ENCODE results near the gene SPAG16. TPM values are rescaled to one million over a fixed set of nuclear protein-coding genes. Genes with fewer than 3 reads are reported as not detected.

SPAG16 gene
- total and polyA plus RNA-seq, 2 donors from 2014 or later = 35.9 to 38.5 TPM

DNA sequence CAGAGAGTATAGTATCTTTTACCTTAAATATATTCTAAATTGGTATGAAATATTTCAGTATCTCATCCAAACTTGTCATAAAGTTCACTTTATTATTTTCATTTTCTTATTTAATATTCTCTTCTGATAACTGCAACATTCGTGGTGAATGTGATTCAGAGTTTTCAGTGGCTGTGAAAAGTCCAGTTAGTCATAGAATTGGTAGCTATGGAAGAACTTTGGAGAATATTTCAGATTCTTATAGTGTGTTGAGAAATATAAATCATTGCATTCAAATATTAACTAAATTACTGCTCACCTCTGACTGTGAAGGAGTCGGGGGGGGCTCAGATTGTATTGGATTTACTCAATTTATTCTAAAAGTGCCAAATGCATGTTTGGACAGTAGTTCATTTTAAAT, 948.0 kb downstream of the SPAG16 start:
- no peaks in the 10 kb centered on the region for H3K27me3 ChIP-seq (ENCODE audit: control insufficient read depth, insufficient read depth, low read length)
- H3K9ac ChIP-seq (ENCODE audit: low read length in 3 of 3) = no peak overlapping the region
- H3K36me3 ChIP-seq (ENCODE audit: control insufficient read depth in 2 of 3, insufficient read depth in 3 of 3, low read length in 3 of 3) = no peaks in the 10 kb centered on the region
- H3K4me1 ChIP-seq (ENCODE audit: control insufficient read depth in 2 of 3, insufficient read depth in 2 of 3, low read depth in 1 of 3, low read length in 3 of 3) = no peaks in the 10 kb centered on the region
- intact Hi-C loops (cut with DNase I) = no loop called here
- DNase-seq = no peak
- H3K9me3 ChIP-seq (ENCODE audit: control insufficient read depth in 2 of 3, insufficient read depth in 1 of 3, low read length in 3 of 3) = no peaks in the 10 kb centered on the region
- TF ChIP-seq, protein P1, sequence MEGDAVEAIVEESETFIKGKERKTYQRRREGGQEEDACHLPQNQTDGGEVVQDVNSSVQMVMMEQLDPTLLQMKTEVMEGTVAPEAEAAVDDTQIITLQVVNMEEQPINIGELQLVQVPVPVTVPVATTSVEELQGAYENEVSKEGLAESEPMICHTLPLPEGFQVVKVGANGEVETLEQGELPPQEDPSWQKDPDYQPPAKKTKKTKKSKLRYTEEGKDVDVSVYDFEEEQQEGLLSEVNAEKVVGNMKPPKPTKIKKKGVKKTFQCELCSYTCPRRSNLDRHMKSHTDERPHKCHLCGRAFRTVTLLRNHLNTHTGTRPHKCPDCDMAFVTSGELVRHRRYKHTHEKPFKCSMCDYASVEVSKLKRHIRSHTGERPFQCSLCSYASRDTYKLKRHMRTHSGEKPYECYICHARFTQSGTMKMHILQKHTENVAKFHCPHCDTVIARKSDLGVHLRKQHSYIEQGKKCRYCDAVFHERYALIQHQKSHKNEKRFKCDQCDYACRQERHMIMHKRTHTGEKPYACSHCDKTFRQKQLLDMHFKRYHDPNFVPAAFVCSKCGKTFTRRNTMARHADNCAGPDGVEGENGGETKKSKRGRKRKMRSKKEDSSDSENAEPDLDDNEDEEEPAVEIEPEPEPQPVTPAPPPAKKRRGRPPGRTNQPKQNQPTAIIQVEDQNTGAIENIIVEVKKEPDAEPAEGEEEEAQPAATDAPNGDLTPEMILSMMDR (IDR thresholded peaks at IDR 0.05; ENCODE audit: borderline replicate concordance, extremely low read depth, insufficient read depth) = no peak
- H3K4me3 ChIP-seq (ENCODE audit: low read length in 3 of 3) = no peak overlapping the region
- no peak overlapping the region for H3K27ac ChIP-seq (ENCODE audit: low read depth in 2 of 2, low read length in 2 of 2)
- FAIRE-seq = no peak

DNA sequence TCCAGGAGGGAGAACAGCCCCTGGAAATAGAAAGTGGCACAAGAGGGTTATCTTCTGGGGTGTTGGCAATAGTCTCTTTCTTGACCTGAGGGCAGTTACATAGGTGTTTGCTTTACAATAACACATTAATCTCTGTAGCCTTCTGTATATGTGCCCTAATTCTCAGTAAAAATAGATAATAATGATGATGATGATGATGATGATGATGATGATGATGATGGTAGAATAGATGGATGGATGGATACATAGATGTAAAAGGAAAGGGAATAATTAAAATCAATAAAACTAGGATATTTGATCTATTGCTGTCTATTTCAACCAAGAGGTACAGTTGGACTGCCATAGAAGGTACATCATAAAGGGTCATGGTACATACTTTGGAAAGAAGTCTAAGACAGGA, 948.9 kb downstream of the SPAG16 start:
- Histone ChIP-seq H3K4me3 (ENCODE audit: low read length in 3 of 3) (no peak overlapping the region), H3K4me1 (ENCODE audit: control insufficient read depth in 2 of 3, insufficient read depth in 2 of 3, low read depth in 1 of 3, low read length in 3 of 3) (no peaks in the 10 kb centered on the region), H3K36me3 (ENCODE audit: control insufficient read depth in 2 of 3, insufficient read depth in 3 of 3, low read length in 3 of 3) (no peaks in the 10 kb centered on the region), H3K9ac (ENCODE audit: low read length in 3 of 3) (no peak overlapping the region), H3K27ac (ENCODE audit: low read depth in 2 of 2, low read length in 2 of 2) (no peak overlapping the region), H3K9me3 (ENCODE audit: control insufficient read depth in 2 of 3, insufficient read depth in 1 of 3, low read length in 3 of 3) (no peaks in the 10 kb centered on the region), H3K27me3 (ENCODE audit: control insufficient read depth, insufficient read depth, low read length) (no peaks in the 10 kb centered on the region)
- FAIRE-seq (no peak), DNase-seq (no peak)
- intact Hi-C loops (cut with DNase I) = no loop called here
- TF ChIP-seq, protein P1 (IDR thresholded peaks at IDR 0.05; ENCODE audit: borderline replicate concordance, extremely low read depth, insufficient read depth) = no peak

DNA sequence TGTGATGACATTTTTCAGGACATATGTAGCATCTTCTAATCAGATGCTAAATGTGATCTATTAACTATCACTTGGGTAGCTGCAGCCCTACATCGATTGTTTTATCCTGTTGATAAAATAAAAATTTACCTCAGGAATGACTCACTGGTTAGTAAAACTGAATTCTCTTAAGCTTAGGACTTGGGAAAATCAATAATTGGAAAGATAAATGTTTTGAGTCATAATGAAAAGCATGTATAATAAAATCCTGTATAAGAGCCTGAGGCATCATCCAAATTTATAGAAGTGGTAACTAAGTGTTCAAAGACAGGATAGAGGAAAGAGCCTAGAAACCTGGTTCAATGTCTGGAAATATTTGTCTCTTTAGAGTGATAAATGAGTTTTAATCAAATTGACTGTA, 958.5 kb downstream of the SPAG16 start:
- DNase-seq (no peak), FAIRE-seq (no peak)
- intact Hi-C loops (cut with DNase I) = no loop called here
- H3K36me3 ChIP-seq (ENCODE audit: control insufficient read depth in 2 of 3, insufficient read depth in 3 of 3, low read length in 3 of 3) = no peaks in the 10 kb centered on the region
- no peak overlapping the region for H3K4me3 ChIP-seq (ENCODE audit: low read length in 3 of 3)
- no peaks in the 10 kb centered on the region for H3K27me3 ChIP-seq (ENCODE audit: control insufficient read depth, insufficient read depth, low read length)
- H3K27ac ChIP-seq (ENCODE audit: low read depth in 2 of 2, low read length in 2 of 2) = no peak overlapping the region
- TF ChIP-seq, protein P1 (IDR thresholded peaks at IDR 0.05; ENCODE audit: borderline replicate concordance, extremely low read depth, insufficient read depth) = no peak
- no peak overlapping the region for H3K9ac ChIP-seq (ENCODE audit: low read length in 3 of 3)
- H3K4me1 ChIP-seq (ENCODE audit: control insufficient read depth in 2 of 3, insufficient read depth in 2 of 3, low read depth in 1 of 3, low read length in 3 of 3) = no peaks in the 10 kb centered on the region
- no peaks in the 10 kb centered on the region for H3K9me3 ChIP-seq (ENCODE audit: control insufficient read depth in 2 of 3, insufficient read depth in 1 of 3, low read length in 3 of 3)

DNA sequence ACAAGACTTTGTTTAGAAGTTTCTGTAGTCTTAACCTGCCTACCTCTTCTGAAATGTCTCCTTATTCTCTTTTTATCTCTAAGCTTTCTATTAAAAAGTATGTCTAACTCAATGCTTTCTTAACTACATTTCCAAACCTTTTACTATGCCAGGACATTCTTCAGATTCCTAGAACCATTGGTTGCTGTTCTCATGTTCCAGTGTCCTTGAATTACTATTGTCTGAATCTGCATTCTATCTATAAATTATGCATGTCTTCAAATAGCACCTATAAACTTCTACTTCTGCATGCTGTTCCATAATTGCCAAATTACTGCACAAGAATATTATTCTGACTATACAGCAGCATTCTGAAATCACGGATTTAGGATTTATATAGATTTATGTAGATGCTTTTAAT, 960.6 kb downstream of the SPAG16 start:
- no peak overlapping the region for H3K27ac ChIP-seq (ENCODE audit: low read depth in 2 of 2, low read length in 2 of 2)
- no peaks in the 10 kb centered on the region for H3K36me3 ChIP-seq (ENCODE audit: control insufficient read depth in 2 of 3, insufficient read depth in 3 of 3, low read length in 3 of 3)
- TF ChIP-seq, protein P1 (IDR thresholded peaks at IDR 0.05; ENCODE audit: borderline replicate concordance, extremely low read depth, insufficient read depth) = no peak
- no peaks in the 10 kb centered on the region for H3K9me3 ChIP-seq (ENCODE audit: control insufficient read depth in 2 of 3, insufficient read depth in 1 of 3, low read length in 3 of 3)
- DNase-seq (peak in 1 of 5 donors; percentile 6), FAIRE-seq (no peak)
- H3K4me1 ChIP-seq (ENCODE audit: control insufficient read depth in 2 of 3, insufficient read depth in 2 of 3, low read depth in 1 of 3, low read length in 3 of 3) = no peaks in the 10 kb centered on the region
- no peak overlapping the region for H3K4me3 ChIP-seq (ENCODE audit: low read length in 3 of 3)
- H3K27me3 ChIP-seq (ENCODE audit: control insufficient read depth, insufficient read depth, low read length) = no peaks in the 10 kb centered on the region
- intact Hi-C loops (cut with DNase I) = no loop called here
- H3K9ac ChIP-seq (ENCODE audit: low read length in 3 of 3) = no peak overlapping the region

Data from kidney (tissue), 14 donors.